Spleen (tissue), 7 donors: ENCODE results near the gene POU2F1.

Experiments used
- CTCF ChIP-seq, 11 experiments: fragments of 200-600 bp in 7 of 11; fragments of 450-650 bp in 4 of 11; sonication (generic) in 4 of 11; IDR thresholded peaks in 8 of 11; conservative IDR thresholded peaks in 3 of 11; 1 replicate in 7 of 11; 2 replicates in 4 of 11; pipeline versions ENCODE4 v1.4.0 to v1.8.0; 2016 to 2021; ENCODE audit warnings: antibody characterized with exemption in 11 of 11, inconsistent platforms in 4 of 11, mild to moderate bottlenecking in 1 of 11
- POLR2AphosphoS5 ChIP-seq, 3 donors: sonication (generic); formaldehyde crosslinking; IDR thresholded peaks; one replicate each; pipeline ENCODE4 v1.5.1; 2017; ENCODE audit warnings: antibody characterized with exemption in 3 of 3
- donor health status: DM: no; HTN: no; CAD: no; lungs with moderate emphysema.
- donor health status: DM: no; HTN: no; CAD: no.
- donor health status: DM: no; HTN: no; CAD: no.

DNA sequence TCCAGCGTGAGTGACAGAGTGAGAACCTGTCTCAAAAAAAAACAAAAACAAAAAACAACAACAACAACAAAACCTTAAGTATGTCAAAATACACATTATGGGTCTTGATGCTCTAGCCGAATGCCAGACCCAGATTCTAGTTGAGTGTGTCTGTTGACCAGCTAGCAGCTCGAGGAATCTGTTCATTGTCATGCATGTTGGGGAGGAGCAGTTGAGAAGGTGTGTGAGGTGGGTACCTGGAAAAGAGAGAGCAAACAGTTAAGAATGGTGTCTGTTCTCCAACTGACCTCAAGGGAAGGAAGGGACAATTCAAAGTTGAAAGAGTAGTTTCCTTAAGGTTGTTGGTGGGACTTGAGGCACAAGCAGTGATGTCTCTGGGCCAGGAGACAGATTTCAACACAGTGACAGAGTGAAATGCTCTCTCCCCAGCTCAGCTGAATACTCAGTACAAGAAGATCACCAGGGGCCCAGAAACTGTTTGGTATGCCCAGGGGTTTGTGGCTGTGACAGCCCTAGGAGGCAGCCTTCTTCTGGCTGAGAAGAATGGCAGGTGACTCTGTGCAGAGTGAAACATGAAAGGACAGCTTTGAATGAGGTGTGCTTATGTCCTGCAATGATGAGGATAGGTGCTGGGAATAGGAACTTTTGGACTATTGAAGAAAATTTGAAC is 14.4 kb upstream of the POU2F1 start:
- no peak for TF ChIP-seq CTCF (IDR thresholded peaks at IDR 0.05 in 8 of 11, conservative IDR thresholded peaks at IDR 0.05 in 3 of 11)
- TF ChIP-seq POLR2AphosphoS5 (IDR thresholded peaks at IDR 0.05) = no peak
